Neural cell (in vitro differentiated cells): ENCODE data around the gene RDH16.

ENCODE experiments used
- CTCF ChIP-seq: fragments of 450-650 bp; IDR thresholded peaks from 2 replicates; pipeline ENCODE4 v1.5.1; 2014; ENCODE audit warnings: antibody characterized with exemption, mild to moderate bottlenecking, moderate library complexity; ENCODE audit not compliant: poor library complexity, severe bottlenecking
- POLR2AphosphoS5 ChIP-seq: IDR thresholded peaks from 2 replicates; pipeline ENCODE4 v1.6.1; 2012
- TAF1 ChIP-seq: IDR thresholded peaks from 2 replicates; pipeline ENCODE4 v1.6.1; 2012; ENCODE audit warnings: low read depth

- TF ChIP-seq TAF1 = no peak
- TF ChIP-seq CTCF = peak; percentile 88
- no peak for TF ChIP-seq POLR2AphosphoS5
Measured at GRCh38 chr12:56987551-56988053, 30.2 kb upstream of the RDH16 start.
